SH-SY5Y (cell line): Measurements from ENCODE around the gene RAB33B.

ENCODE experiments used
- GATA2 ChIP-seq: IDR thresholded peaks from 2 replicates; pipeline ENCODE4 v1.6.1; 2011; ENCODE audit warnings: mild to moderate bottlenecking, low read depth, low read length
- GATA3 ChIP-seq: IDR thresholded peaks from 2 replicates; pipeline ENCODE4 v1.6.1; 2011; ENCODE audit warnings: low read depth, mild to moderate bottlenecking, low read length, moderate library complexity

- no peak for TF ChIP-seq GATA2
- no peak for TF ChIP-seq GATA3
Observed at GRCh38 chr4:139443661-139444060, 10.3 kb upstream of the RAB33B start.
